H1 (cell line): ENCODE measurements around the gene SH3PXD2B. TPM values are rescaled to one million over a fixed set of nuclear protein-coding genes. Genes with fewer than 3 reads are reported as not detected.

ENCODE experiments used
- CTCF ChIA-PET: fragments of 300-600 bp; sonication (Branson Sonifier 250); formaldehyde crosslinking; loops from one replicate; lab custom pipeline; 2021; ENCODE audit not compliant: partially characterized antibody; lab: Charles Lee
- POLR2A ChIA-PET: fragments of 300-600 bp; sonication (Branson Sonifier 250); formaldehyde crosslinking; loops from one replicate; lab custom pipeline; 2021; ENCODE audit warnings: inconsistent platforms; ENCODE audit not compliant: partially characterized antibody; lab: Charles Lee
- DNase-seq, 2 experiments: peaks; one replicate each; pipeline versions ENCODE4 v3.0.0 to v3.0.0-alpha.2; 2010 to 2022; ENCODE audit warnings: low spot score in 2 of 2, low read depth in 1 of 2, mixed read lengths in 1 of 2
- FAIRE-seq: peaks from 2 replicates; lab custom pipeline; 2011; peaks lifted over from hg19 to GRCh38; lab: Jason Lieb, UNC
- H2AFZ ChIP-seq: 2 replicates; pipeline ENCODE4 v1.8.1; 2012; ENCODE audit warnings: low read length, inconsistent platforms
- H2AK5ac ChIP-seq: 2 replicates; pipeline ENCODE4 v1.6.1; 2013; ENCODE audit warnings: low read depth, low read length
- H2BK120ac ChIP-seq: replicated peaks from 2 replicates; pipeline ENCODE3; 2013; ENCODE audit warnings: low read depth, low read length, inconsistent platforms
- H2BK12ac ChIP-seq: 2 replicates; pipeline ENCODE4 v1.6.1; 2013; ENCODE audit warnings: low read depth, low read length
- H2BK15ac ChIP-seq: 2 replicates; pipeline ENCODE4 v1.6.1; 2013; ENCODE audit warnings: low read length
- H2BK20ac ChIP-seq: 2 replicates; pipeline ENCODE4 v1.6.1; 2013; ENCODE audit warnings: low read length
- H2BK5ac ChIP-seq: 2 replicates; pipeline ENCODE4 v1.6.1; 2013; ENCODE audit warnings: low read depth, low read length
- H3K14ac ChIP-seq: 2 replicates; pipeline ENCODE4 v1.6.1; 2013; ENCODE audit warnings: inconsistent platforms; ENCODE audit not compliant: insufficient read length
- H3K18ac ChIP-seq: 2 replicates; pipeline ENCODE4 v1.6.1; 2013; ENCODE audit warnings: low read length; ENCODE audit errors: extremely low read depth
- H3K23ac ChIP-seq: 2 replicates; pipeline ENCODE4 v1.6.1; 2013; ENCODE audit warnings: inconsistent platforms; ENCODE audit not compliant: insufficient read length
- H3K23me2 ChIP-seq: 2 replicates; pipeline ENCODE4 v1.6.1; 2013; ENCODE audit warnings: low read depth, low read length
- H3K27ac ChIP-seq: 2 replicates; pipeline ENCODE4 v1.6.1; 2011; ENCODE audit warnings: low read depth, low read length, inconsistent platforms
- H3K27me3 ChIP-seq, 4 experiments: replicated peaks in 1 of 4; 1 replicate in 1 of 4; 2 replicates in 3 of 4; pipeline versions ENCODE4 v1.6.1 to v1.8.1; 2011 to 2013; ENCODE audit warnings: low read length in 3 of 4, mild to moderate bottlenecking in 3 of 4, inconsistent platforms in 2 of 4, mixed read lengths in 2 of 4, moderate library complexity in 1 of 4; ENCODE audit not compliant: control insufficient read depth in 3 of 4, insufficient read depth in 3 of 4; ENCODE audit errors: extremely low read depth in 1 of 4
- H3K36me3 ChIP-seq, 4 experiments: 2 replicates each; pipeline versions ENCODE4 v1.6.1 to v1.8.1; 2011 to 2013; ENCODE audit warnings: mild to moderate bottlenecking in 4 of 4, low read length in 3 of 4, moderate library complexity in 2 of 4, control low read depth in 1 of 4, inconsistent platforms in 1 of 4; ENCODE audit not compliant: insufficient read depth in 4 of 4, control insufficient read depth in 2 of 4
- H3K4ac ChIP-seq: replicated peaks from 2 replicates; pipeline ENCODE3; 2013; ENCODE audit warnings: low read length, low read depth, mixed read lengths, inconsistent platforms; ENCODE audit not compliant: insufficient read length
- H3K4me1 ChIP-seq, 4 experiments: replicated peaks in 1 of 4; 1 replicate in 1 of 4; 2 replicates in 3 of 4; pipeline versions ENCODE4 v1.6.1 to v1.8.1; 2011 to 2013; ENCODE audit warnings: low read length in 3 of 4, inconsistent platforms in 2 of 4, mixed read lengths in 1 of 4; ENCODE audit not compliant: insufficient read depth in 4 of 4, control insufficient read depth in 3 of 4
- H3K4me2 ChIP-seq, 2 experiments: 2 replicates each; pipeline versions ENCODE4 v1.6.1 to v1.8.1; 2011 to 2013; ENCODE audit warnings: low read depth in 2 of 2, low read length in 2 of 2, control low read depth in 1 of 2, inconsistent platforms in 1 of 2, mild to moderate bottlenecking in 1 of 2; ENCODE audit not compliant: insufficient read depth in 1 of 2
- H3K4me3 ChIP-seq, 4 experiments: fragments of 200-600, 300-600 bp in 1 of 4; sonication (generic), shearing (Covaris generic), sonication (Bioruptor Twin) in 1 of 4; 2 replicates each; pipeline versions ENCODE4 v1.5.1 to v1.8.1; 2011 to 2016; ENCODE audit warnings: low read length in 4 of 4, low read depth in 3 of 4, control low read depth in 2 of 4, inconsistent platforms in 2 of 4, mild to moderate bottlenecking in 2 of 4, mixed read lengths in 1 of 4, moderate library complexity in 1 of 4; ENCODE audit not compliant: insufficient read depth in 2 of 4; ENCODE audit errors: extremely low read depth in 1 of 4
- H3K56ac ChIP-seq: replicated peaks from 2 replicates; pipeline ENCODE3; 2013; ENCODE audit warnings: low read depth, mild to moderate bottlenecking, mixed read lengths, low read length, inconsistent platforms; ENCODE audit not compliant: insufficient read length
- H3K79me1 ChIP-seq: 2 replicates; pipeline ENCODE4 v1.6.1; 2013; ENCODE audit warnings: low read depth, low read length, control low read depth
- H3K79me2 ChIP-seq, 2 experiments: 2 replicates each; pipeline versions ENCODE4 v1.6.1 to v1.8.1; 2012 to 2013; ENCODE audit warnings: low read length in 2 of 2, mild to moderate bottlenecking in 2 of 2, inconsistent platforms in 1 of 2; ENCODE audit not compliant: insufficient read depth in 2 of 2, control insufficient read depth in 1 of 2
- H3K9ac ChIP-seq, 4 experiments: replicated peaks in 1 of 4; 1 replicate in 1 of 4; 2 replicates in 3 of 4; pipeline versions ENCODE4 v1.6.1 to v1.8.1; 2011 to 2013; ENCODE audit warnings: low read depth in 3 of 4, low read length in 3 of 4, control low read depth in 2 of 4, mild to moderate bottlenecking in 2 of 4, moderate library complexity in 2 of 4, inconsistent platforms in 1 of 4; ENCODE audit errors: extremely low read depth in 1 of 4
- H3K9me3 ChIP-seq, 2 experiments: 2 replicates each; pipeline versions ENCODE4 v1.6.1 to v1.8.1; 2012 to 2013; ENCODE audit warnings: mild to moderate bottlenecking in 2 of 2, moderate library complexity in 2 of 2, control low read depth in 1 of 2, inconsistent platforms in 1 of 2, low read depth in 1 of 2, low read length in 1 of 2, mixed read lengths in 1 of 2; ENCODE audit not compliant: insufficient read depth in 2 of 2
- H4K20me1 ChIP-seq, 2 experiments: replicated peaks in 1 of 2; 2 replicates each; pipeline versions ENCODE3 to v1.8.1; 2011 to 2013; ENCODE audit warnings: inconsistent platforms in 2 of 2, low read length in 2 of 2, mild to moderate bottlenecking in 1 of 2; ENCODE audit not compliant: insufficient read depth in 2 of 2, control insufficient read depth in 1 of 2
- H4K5ac ChIP-seq: 2 replicates; pipeline ENCODE4 v1.6.1; 2013; ENCODE audit warnings: low read length, low read depth, mixed read lengths, inconsistent platforms; ENCODE audit not compliant: insufficient read length
- H4K8ac ChIP-seq: 2 replicates; pipeline ENCODE4 v1.8.0; 2013; ENCODE audit warnings: mild to moderate bottlenecking, moderate library complexity, low read length, inconsistent platforms; ENCODE audit not compliant: insufficient read depth; ENCODE audit errors: extremely low read depth
- H4K91ac ChIP-seq: replicated peaks from 2 replicates; pipeline ENCODE3; 2013; ENCODE audit warnings: low read length, mixed read lengths, inconsistent platforms; ENCODE audit not compliant: insufficient read length
- CEBPB ChIP-seq: IDR thresholded peaks from 2 replicates; pipeline ENCODE4 v1.6.1; 2012; ENCODE audit warnings: low read depth, low read length
- WGBS, 2 experiments: shearing (Covaris generic) in 1 of 2; methylation state at CpG; one replicate each; pipeline versions ENCODE4 v1.1.6 to v1.1.7; 2013 to 2015; ENCODE audit warnings: low lambda C conversion rate in 2 of 2, mixed read lengths in 2 of 2, inconsistent platforms in 1 of 2, low coverage in 1 of 2, missing lambda C conversion rate in 1 of 2; ENCODE audit not compliant: insufficient replicate concordance in 2 of 2, insufficient coverage in 1 of 2, insufficient read length in 1 of 2; ENCODE audit errors: extremely low coverage in 1 of 2, missing lambda C conversion rate in 1 of 2; 5-methylcytosine and 5-hydroxymethylcytosine counted together
- polyA plus RNA-seq, 7 experiments: library from polyadenylated mRNA; depleted of rRNA in 3 of 7; stranded (reverse) in 5 of 7; unstranded in 2 of 7; fragments of >200 nt in 5 of 7; fragments of 200-250 nt in 2 of 7; gene quantifications; 1 replicate in 5 of 7; 2 replicates in 1 of 7; 4 replicates in 1 of 7; pipeline versions ENCODE4 v1.2.1 to v1.2.3, GENCODE V29; 2011 to 2013; ENCODE audit warnings: missing spikeins in 2 of 7, mixed read lengths in 2 of 7
- total RNA-seq: library from RNA; stranded (reverse); fragmentation: NEBNext Ultra II Directional; extraction: Animal tissue kit (Norgen Biotek cat#: 25700); gene quantifications from 2 replicates; pipeline ENCODE4 v1.2.1, GENCODE V29; 2021

SH3PXD2B gene
- total and polyA plus RNA-seq, 2 of the 8 experiments (the other 6 are each of a cell fraction or from before 2014, with no cell fraction given), result 32.9 to 72.9 TPM

DNA sequence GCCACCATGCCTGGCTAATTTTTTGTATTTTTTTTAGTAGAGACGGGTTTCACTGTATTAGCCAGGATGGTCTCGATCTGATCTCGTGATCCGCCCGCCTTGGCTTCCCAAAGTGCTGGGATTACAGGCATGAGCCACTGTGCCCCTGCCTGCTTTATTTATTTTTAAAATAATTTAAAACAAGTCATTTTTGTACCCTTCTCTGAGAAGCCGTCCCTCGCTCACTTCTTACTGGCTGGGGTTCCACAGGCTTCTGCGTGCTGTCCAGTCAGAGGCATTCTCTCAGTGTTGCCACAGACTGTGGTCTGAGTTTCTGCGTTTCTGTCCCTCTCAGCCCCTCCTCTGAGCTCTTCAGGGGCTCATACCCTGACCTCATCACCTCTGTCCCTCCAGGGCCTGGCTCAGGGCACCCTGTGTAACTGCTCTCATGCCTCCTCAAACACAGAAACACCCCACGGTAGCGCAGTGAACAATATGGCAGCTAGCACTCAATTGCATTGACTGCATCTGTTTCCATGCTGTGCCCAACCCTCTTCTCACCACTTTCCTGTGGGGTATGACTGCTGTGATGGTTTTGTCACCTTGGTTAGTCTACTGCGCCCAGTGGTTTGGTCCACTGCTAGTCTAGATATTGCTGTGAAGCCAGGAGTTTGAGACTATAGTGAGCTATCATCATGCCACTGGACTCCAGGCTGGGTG, 44.3 kb upstream of the SH3PXD2B start:
- no peak overlapping the region for H2BK12ac ChIP-seq
- H3K18ac ChIP-seq, result no peak overlapping the region
- no peak overlapping the region for H4K8ac ChIP-seq
- no peaks in the 10 kb centered on the region for H3K79me2 ChIP-seq
- TF ChIP-seq CEBPB, result no peak
- no peak for FAIRE-seq
- no peak overlapping the region for H3K4me3 ChIP-seq
- H3K56ac ChIP-seq, result no peak overlapping the region
- no peak overlapping the region for H2BK5ac ChIP-seq
- H3K4me1 ChIP-seq, result no peaks in the 10 kb centered on the region
- no peak overlapping the region for H3K9ac ChIP-seq
- H3K23ac ChIP-seq, result no peak overlapping the region
- DNase-seq, result peak in 1 of 2 experiments; percentile 37
- no peaks in the 10 kb centered on the region for H3K36me3 ChIP-seq
- no peak overlapping the region for H4K91ac ChIP-seq
- no peak overlapping the region for H2BK20ac ChIP-seq
- H2BK15ac ChIP-seq, result no peak overlapping the region
- H2BK120ac ChIP-seq, result no peak overlapping the region
- no peak overlapping the region for H3K4ac ChIP-seq
- H4K5ac ChIP-seq, result no peak overlapping the region
- H4K20me1 ChIP-seq, result no peaks in the 10 kb centered on the region
- H2AK5ac ChIP-seq, result no peak overlapping the region
- H3K14ac ChIP-seq, result no peak overlapping the region
- CTCF ChIA-PET, result interaction anchor here (1.1 to 2.8 kb wide), 3 partner anchors 17 to 216 kb away, joined by 3 to 7 read pairs (median 5); no protein-coding TSS in a partner anchor
- H3K23me2 ChIP-seq, result no peaks in the 10 kb centered on the region
- H3K27me3 ChIP-seq, result 0 out of 7 replicates have a peak, but pooled peaks cover 0 to 2% (median 0%) of the 10 kb centered on the region in 4 experiments
- H3K79me1 ChIP-seq, result no peaks in the 10 kb centered on the region
- POLR2A ChIA-PET, result no interaction called here
- 94% methylated on average over 12 of the region's 12 CpGs; no CpG with 5 or more reads in 1 of the 2 experiments for WGBS, 2 experiments
- no peak overlapping the region for H3K27ac ChIP-seq
- no peaks in the 10 kb centered on the region for H3K9me3 ChIP-seq
- H3K4me2 ChIP-seq, result no peak overlapping the region
- H2AFZ ChIP-seq, result no peak overlapping the region
